Mucosa of descending colon (tissue), 3 donors: ENCODE data around the gene EEF2KMT. TPM values are rescaled to one million over a fixed set of nuclear protein-coding genes. Genes with fewer than 3 reads are reported as not detected.

Experiments
- ATAC-seq: fragments of 200-7000 bp; cut with Tn5 transposase; one replicate; pipeline ENCODE4 v1.9.1; 2020; ENCODE audit warnings: mild to moderate bottlenecking, moderate library complexity
- DNase-seq, 3 donors: peaks; one replicate each; pipeline ENCODE4 v3.0.0-alpha.2; 2020
- H3K36me3 ChIP-seq: fragments of 200-600 bp; one replicate; pipeline ENCODE4 v1.8.0; 2021; ENCODE audit warnings: low read depth, mild to moderate bottlenecking
- H3K4me1 ChIP-seq: fragments of 200-600 bp; one replicate; pipeline ENCODE4 v1.8.0; 2021; ENCODE audit warnings: low read depth, mild to moderate bottlenecking
- H3K4me3 ChIP-seq: fragments of 200-600 bp; one replicate; pipeline ENCODE4 v1.8.0; 2021; ENCODE audit warnings: mild to moderate bottlenecking
- H3K9me3 ChIP-seq: fragments of 200-600 bp; one replicate; pipeline ENCODE4 v1.8.0; 2021; ENCODE audit warnings: mild to moderate bottlenecking
- intact Hi-C, 2 donors: fragments of 100-400 bp; cut with DNase I in 1 of 2; cut with micrococcal nuclease in 1 of 2; formaldehyde crosslinking; loops; one replicate each; pipeline versions ENCODE4 v1.11.0 to v1.11.1; 2022; cut with DNase I, micrococcal nuclease
- total RNA-seq, 3 donors: library from RNA; stranded (reverse); fragmentation: NEBNext Ultra II Directional in 2 of 3; extraction: Animal tissue kit (Norgen Biotek cat#: 25700) in 2 of 3; gene quantifications; one replicate each; pipeline versions ENCODE4 v1.2.1 to v1.2.4, GENCODE V29; 2021 to 2023
- TF ChIP-seq, protein P1 (sequence below): fragments of 200-600 bp; IDR thresholded peaks from one replicate; pipeline ENCODE4 v1.8.0; 2022; ENCODE audit warnings: antibody characterized with exemption, mild to moderate bottlenecking
- donor health status: DM: no; HTN: no; CAD: no; lungs with moderate emphysema.
- donor health status: DM: no; HTN: no; CAD: no.
- donor health status: DM: no; HTN: yes; CAD: no.

EEF2KMT gene
- total RNA-seq, 3 donors from 2014 or later = 5.7 to 7.5 (median 7.0) TPM

DNA sequence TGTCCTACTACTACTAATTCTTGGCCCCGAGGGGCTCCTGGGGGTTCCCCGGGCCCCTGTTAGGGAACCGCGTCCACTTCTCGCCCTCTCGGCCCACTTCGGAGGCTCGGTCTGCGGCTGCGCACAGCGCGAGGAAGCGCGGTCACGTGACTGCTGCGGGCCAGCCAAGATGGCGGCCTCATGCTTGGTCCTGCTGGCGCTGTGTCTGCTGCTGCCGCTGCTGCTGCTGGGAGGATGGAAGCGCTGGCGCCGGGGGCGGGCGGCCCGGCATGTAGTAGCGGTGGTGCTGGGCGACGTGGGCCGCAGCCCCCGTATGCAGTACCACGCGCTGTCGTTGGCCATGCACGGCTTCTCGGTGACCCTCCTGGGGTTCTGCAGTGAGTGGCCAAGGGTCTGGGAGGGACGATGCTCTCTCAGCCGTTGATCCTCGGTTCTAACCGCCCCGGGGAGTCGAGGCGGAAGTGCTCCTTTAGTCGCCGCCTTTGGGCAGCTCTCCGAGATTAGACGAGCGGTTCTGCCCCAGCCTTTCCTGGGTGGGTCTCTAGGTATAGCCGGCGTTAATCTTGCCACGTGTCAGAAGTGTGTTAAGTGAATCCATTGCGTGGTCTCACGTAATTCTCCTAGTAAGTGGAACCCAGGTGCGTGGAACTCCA, 25.8 kb downstream of the EEF2KMT start, which contains the start of gene ALG1:
Gene ALG1 (plus strand): TSS at position 163 of the 653 bp plus-strand sequence. CDS start 7 bp downstream, at position 170.
- H3K9me3 ChIP-seq = no peaks in the 10 kb centered on the region
- DNase-seq = peak; percentile 93 to 94 (median 93)
- TF ChIP-seq, protein P1, sequence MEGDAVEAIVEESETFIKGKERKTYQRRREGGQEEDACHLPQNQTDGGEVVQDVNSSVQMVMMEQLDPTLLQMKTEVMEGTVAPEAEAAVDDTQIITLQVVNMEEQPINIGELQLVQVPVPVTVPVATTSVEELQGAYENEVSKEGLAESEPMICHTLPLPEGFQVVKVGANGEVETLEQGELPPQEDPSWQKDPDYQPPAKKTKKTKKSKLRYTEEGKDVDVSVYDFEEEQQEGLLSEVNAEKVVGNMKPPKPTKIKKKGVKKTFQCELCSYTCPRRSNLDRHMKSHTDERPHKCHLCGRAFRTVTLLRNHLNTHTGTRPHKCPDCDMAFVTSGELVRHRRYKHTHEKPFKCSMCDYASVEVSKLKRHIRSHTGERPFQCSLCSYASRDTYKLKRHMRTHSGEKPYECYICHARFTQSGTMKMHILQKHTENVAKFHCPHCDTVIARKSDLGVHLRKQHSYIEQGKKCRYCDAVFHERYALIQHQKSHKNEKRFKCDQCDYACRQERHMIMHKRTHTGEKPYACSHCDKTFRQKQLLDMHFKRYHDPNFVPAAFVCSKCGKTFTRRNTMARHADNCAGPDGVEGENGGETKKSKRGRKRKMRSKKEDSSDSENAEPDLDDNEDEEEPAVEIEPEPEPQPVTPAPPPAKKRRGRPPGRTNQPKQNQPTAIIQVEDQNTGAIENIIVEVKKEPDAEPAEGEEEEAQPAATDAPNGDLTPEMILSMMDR = no peak
- no peaks in the 10 kb centered on the region for H3K36me3 ChIP-seq
- intact Hi-C loops = no loop called here
- peaks cover 12% of the 10 kb centered on the region for H3K4me1 ChIP-seq
- ATAC-seq = peak; percentile 95
- peak within 1 kb of the TSS; percentile 30 for H3K4me3 ChIP-seq

DNA sequence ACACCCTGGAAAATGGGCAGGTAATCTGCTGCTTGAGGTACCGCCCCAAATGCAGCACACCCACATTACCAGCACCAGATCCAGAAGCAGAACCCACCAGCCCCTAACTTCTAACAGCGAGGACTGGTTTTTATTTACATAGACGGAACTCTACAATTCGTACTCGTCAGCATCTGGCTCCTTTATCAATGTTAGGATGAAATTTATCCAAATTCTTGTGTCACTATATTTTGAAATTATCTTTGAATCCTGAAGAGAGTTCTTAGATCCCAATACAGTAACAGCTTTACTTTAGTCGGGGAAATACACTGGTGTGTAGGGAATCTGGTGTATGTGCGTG, 26.3 kb downstream of the EEF2KMT start:
- no peak overlapping the region for H3K4me3 ChIP-seq
- intact Hi-C loops = no loop called here
- DNase-seq (no peak), ATAC-seq (no peak)
- TF ChIP-seq, protein P1 = no peak
- peaks cover 12% of the 10 kb centered on the region for H3K4me1 ChIP-seq
- no peaks in the 10 kb centered on the region for H3K9me3 ChIP-seq
- no peaks in the 10 kb centered on the region for H3K36me3 ChIP-seq

DNA sequence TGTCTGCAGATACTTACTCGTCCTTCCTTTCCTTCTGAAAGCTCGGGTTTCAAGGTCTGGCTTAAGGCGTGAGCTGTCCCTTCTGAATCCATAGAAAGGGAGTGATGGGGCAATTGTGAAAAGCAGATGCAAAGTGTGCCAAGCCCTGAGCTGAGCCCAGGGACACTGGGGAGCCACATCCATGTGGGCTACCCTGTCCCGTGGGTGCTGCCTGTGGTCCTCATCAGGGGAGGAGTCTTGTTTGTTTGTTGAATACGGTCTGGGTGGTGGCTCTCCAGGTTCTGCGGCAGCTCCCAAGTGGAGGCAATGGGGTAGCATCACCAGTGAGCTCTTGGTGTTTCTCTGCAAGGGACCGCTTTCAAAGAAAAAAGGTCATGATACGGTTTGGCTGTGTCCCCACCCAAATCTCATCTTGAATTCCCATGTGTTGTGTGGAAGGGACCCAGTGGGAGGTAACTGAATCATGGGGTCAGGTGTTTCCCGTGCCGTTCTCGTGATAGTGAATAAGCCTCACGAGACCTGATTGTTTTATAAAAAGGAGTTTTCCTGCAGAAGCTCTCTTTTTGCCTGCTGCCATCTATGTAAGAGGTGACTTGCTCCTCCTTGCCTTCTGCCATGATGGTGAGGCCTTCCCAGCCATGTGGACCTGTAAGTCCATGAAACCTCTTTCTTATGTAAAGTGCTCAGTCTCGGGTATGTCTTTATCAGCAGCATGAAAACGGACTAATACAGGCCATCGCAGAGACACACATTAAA, 27.0 kb downstream of the EEF2KMT start:
- ATAC-seq (no peak), DNase-seq (no peak)
- Histone ChIP-seq H3K36me3 (no peaks in the 10 kb centered on the region), H3K9me3 (no peaks in the 10 kb centered on the region), H3K4me1 (peaks cover 15% of the 10 kb centered on the region), H3K4me3 (no peak overlapping the region)
- intact Hi-C loops = no loop called here
- TF ChIP-seq, protein P1 = no peak

DNA sequence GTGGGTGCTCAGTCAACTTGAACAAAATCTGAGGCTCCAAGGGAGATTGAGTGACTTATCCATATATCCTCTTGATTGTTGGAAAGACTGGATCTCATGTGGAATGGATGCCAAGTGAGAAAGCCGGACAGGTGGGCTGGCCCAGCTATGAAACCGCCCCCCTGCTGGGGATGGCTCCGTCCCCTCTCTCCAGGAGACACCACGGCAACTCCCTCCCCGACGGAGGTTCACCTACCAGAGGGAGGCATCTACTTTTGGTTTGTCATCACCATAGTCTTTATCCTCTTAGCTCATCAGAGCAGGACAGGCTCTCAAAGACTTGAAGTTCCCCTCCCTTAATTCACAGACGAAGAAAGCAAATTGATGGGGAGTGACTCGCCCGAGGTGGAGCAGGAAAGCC, 27.7 kb downstream of the EEF2KMT start:
- Histone ChIP-seq H3K4me1 (peaks cover 23% of the 10 kb centered on the region), H3K9me3 (no peaks in the 10 kb centered on the region), H3K4me3 (no peak overlapping the region), H3K36me3 (no peaks in the 10 kb centered on the region)
- DNase-seq = no peak
- ATAC-seq = no peak
- intact Hi-C loops = no loop called here
- TF ChIP-seq, protein P1 = no peak

DNA sequence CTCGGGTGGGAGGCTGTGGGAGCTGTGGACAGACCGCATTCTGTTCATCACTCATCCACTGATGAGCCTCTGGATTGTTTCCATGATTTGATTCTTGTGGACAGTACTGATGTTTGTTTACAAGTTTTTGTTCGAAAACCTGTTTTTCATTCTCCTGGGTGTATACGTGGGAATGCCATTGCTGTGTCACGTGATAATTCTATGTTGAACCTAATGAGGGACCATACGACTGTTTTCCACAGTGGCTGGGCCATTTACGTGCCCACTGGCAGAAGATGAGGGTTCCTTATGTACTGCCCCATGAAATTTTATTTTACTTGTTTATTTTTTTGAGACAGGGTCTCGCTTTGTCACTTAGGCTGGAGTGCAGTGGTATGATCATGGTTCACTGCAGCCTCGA, 28.5 kb downstream of the EEF2KMT start:
- DNase-seq (no peak), ATAC-seq (no peak)
- Histone ChIP-seq H3K4me3 (no peak overlapping the region), H3K4me1 (peaks cover 26% of the 10 kb centered on the region), H3K9me3 (no peaks in the 10 kb centered on the region), H3K36me3 (no peaks in the 10 kb centered on the region)
- TF ChIP-seq, protein P1 = no peak
- intact Hi-C loops = no loop called here
